ENCODE data around the gene DMD.

The DMD gene

DNA sequence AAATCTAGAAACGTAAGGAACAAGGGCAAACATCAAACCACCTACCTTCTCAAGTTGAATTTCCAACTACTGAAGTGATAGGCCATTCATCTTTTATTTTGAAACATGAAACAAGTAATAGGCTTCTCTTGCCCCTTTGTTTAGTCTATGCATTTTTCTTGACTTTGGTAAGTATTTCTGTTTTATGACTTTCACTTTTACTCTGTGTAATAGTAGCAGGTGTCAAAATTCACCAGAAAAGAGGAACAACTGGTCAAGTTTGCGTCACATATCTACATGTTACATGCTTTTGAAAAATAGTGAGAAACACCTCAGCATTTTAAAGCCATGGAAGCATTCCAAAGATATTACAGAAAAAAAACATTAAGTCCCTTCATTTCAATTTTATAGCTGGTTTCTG, 1982.4 kb downstream of the DMD start:
- POLR2A ChIA-PET: no interaction called here

DNA sequence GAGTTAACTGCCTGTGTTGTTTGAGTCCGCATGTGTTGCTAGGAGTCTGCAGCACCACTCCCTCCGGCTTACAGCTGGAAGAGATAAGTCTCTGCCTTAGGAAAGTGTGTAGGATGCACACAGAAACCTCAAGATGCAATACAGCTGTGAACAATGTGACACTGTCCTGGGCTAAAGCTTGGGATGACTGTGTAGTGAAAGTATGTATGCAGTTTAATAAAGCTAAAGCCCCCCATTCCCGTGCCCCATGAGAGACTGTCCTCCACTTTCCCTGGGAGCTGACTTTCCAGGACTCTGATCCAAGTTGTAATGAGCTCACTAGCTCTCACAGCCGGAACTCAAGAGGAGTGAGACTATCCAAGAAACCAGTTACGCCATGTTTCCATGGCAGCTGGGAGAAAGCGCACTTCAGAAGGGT, 1982.9 kb downstream of the DMD start:
- CTCF ChIA-PET: interaction anchor here (0.9 to 2.9 kb wide), 2 partner anchors 11 to 14 kb away, joined by 3 to 12 read pairs; no protein-coding TSS in a partner anchor
- DNase-seq (ENCODE audit: extremely low spot score): no peak
- POLR2A ChIA-PET: interaction anchor here (0.5 kb wide), 1 partner anchor 28 kb away, joined by 3 read pairs; no protein-coding TSS in a partner anchor
- TF ChIP-seq, protein P1, sequence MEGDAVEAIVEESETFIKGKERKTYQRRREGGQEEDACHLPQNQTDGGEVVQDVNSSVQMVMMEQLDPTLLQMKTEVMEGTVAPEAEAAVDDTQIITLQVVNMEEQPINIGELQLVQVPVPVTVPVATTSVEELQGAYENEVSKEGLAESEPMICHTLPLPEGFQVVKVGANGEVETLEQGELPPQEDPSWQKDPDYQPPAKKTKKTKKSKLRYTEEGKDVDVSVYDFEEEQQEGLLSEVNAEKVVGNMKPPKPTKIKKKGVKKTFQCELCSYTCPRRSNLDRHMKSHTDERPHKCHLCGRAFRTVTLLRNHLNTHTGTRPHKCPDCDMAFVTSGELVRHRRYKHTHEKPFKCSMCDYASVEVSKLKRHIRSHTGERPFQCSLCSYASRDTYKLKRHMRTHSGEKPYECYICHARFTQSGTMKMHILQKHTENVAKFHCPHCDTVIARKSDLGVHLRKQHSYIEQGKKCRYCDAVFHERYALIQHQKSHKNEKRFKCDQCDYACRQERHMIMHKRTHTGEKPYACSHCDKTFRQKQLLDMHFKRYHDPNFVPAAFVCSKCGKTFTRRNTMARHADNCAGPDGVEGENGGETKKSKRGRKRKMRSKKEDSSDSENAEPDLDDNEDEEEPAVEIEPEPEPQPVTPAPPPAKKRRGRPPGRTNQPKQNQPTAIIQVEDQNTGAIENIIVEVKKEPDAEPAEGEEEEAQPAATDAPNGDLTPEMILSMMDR (IDR thresholded peaks at IDR 0.05; ENCODE audit: control extremely low read depth, extremely low read depth, low read depth, missing control alignments): no peak

More for the DNA sequence above, 1982.4 kb downstream of the DMD start:
- TF ChIP-seq, protein P1 (IDR thresholded peaks at IDR 0.05; ENCODE audit: control extremely low read depth, extremely low read depth, low read depth, missing control alignments): no peak
- DNase-seq (ENCODE audit: extremely low spot score): peak; percentile 48
- CTCF ChIA-PET: interaction anchor here (0.8 to 2.9 kb wide), 4 partner anchors 11 to 191 kb away, joined by 3 to 12 read pairs (median 4); no protein-coding TSS in a partner anchor

DNA sequence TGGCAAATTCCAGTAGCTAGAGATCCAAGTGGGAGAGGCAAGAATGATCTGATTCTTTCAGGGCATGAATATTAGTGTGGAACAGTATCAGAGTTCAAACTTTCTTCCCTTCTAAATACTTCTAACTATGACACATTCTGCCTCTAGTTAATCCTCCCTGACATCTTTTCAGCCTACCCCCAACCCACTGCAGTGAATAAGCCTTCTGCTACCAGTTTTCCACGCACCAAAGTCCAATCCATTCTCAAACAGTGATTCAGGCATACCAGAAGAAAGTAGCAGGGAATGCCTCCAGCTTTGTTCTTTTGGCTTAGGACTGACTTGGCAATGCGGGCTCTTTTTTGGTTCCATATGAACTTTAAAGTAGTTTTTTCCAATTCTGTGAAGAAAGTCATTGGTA, 1984.1 kb downstream of the DMD start:
- CTCF ChIA-PET: no interaction called here
- POLR2A ChIA-PET: no interaction called here
- DNase-seq (ENCODE audit: extremely low spot score): no peak
- TF ChIP-seq, protein P1 (IDR thresholded peaks at IDR 0.05; ENCODE audit: control extremely low read depth, extremely low read depth, low read depth, missing control alignments): no peak

DNA sequence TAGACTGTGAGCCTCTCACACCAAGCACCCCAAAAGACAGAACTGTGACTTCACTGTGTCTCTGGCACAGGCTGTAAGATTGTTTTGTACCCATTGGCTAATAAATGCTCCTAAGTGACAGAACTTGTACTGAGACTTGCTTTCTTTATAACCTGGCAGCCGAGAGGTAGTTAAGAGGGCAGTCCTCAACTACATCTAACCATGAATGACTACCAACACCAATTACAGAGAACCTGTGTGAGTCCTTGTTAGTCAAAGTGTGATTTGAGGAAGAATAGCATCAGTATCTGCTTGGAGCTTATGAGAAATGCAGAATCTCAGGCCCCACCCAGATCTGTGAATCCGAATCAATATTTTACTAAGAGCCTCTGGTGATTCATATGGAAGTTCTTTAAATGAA, 1985.5 kb downstream of the DMD start:
- DNase-seq (ENCODE audit: extremely low spot score): no peak
- TF ChIP-seq, protein P1 (IDR thresholded peaks at IDR 0.05; ENCODE audit: control extremely low read depth, extremely low read depth, low read depth, missing control alignments): no peak
- ChIA-PET CTCF (interaction anchor here (1.1 to 3.5 kb wide), 3 partner anchors 10 to 189 kb away, joined by 3 to 27 read pairs (median 6); no protein-coding TSS in a partner anchor), POLR2A (no interaction called here)

DNA sequence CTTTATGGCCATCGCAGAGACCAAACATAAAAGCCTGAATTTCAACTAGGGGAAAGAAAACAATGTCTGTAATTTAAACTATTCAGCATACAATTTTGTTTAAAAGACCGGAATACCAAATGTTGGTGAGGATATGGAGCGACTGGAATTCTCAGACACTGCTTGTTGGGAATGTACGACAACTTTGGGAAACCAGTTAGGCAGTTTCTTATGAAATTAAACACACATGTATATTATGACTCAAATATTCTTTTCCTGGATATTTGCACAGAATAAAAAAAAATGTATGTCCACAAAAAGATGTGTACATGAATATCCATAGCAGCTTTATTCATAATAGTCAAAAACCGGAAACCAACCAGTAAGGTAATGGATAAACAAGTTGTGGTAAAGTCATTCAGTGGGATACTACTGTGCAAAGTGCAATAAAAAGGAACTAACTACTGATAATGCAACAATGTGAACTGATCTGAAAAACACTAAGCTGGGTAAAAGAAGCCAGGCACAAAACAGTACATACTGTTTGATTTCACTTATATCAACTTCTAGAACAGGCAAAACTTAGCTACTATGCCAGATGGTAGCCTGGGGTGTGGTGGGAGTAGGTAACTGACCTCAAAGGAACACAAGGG, 1986.9 kb downstream of the DMD start:
- no peak for DNase-seq (ENCODE audit: extremely low spot score)
- POLR2A ChIA-PET: no interaction called here
- CTCF ChIA-PET: interaction anchor here (0.9 to 3.5 kb wide), 10 partner anchors 8 to 191 kb away, joined by 3 to 27 read pairs (median 4); no protein-coding TSS in a partner anchor
- TF ChIP-seq, protein P1 (IDR thresholded peaks at IDR 0.05; ENCODE audit: control extremely low read depth, extremely low read depth, low read depth, missing control alignments): no peak

DNA sequence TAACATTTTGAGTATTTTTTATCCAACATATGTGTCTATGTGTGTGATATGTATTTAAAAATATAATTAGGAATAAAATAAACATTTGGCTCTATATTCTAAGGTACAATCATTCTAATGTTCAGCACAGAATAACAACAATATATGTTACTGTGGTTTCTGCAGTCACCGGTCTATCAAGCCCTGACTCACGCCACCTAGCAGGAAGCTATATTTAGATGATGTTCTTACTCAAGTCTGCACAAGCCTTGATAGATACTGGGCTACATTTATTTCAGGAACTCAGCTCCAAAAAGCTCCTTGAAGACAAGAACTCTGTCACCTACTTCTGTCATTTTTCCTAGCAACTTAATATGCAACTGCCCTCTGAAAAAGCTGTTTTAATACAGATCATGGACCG, 1987.5 kb downstream of the DMD start:
- POLR2A ChIA-PET: no interaction called here
- DNase-seq (ENCODE audit: extremely low spot score): peak; percentile 19
- TF ChIP-seq, protein P1 (IDR thresholded peaks at IDR 0.05; ENCODE audit: control extremely low read depth, extremely low read depth, low read depth, missing control alignments): no peak
- CTCF ChIA-PET: interaction anchor here (1.0 to 3.5 kb wide), 8 partner anchors 8 to 185 kb away, joined by 3 to 27 read pairs (median 4); no protein-coding TSS in a partner anchor

Data from GM10248 (cell line).